Upper lobe of left lung (tissue), 6 donors: ENCODE data around the gene PTPN21. TPM values are rescaled to one million over a fixed set of nuclear protein-coding genes. Genes with fewer than 3 reads are reported as not detected.

Experiments used
- ATAC-seq, 2 donors: fragments of 200-7000 bp; cut with Tn5 transposase; one replicate each; pipeline ENCODE4 v1.9.1; 2022; ENCODE audit warnings: mild to moderate bottlenecking in 2 of 2, moderate library complexity in 2 of 2; ENCODE audit not compliant: low FRiP score in 2 of 2
- DNase-seq, 2 donors: peaks; one replicate each; pipeline ENCODE4 v3.0.0-alpha.2; 2019 to 2020
- H3K27ac ChIP-seq, 4 donors: fragments of 200-600 bp; sonication (generic); one replicate each; pipeline ENCODE4 v1.5.1; 2016 to 2019
- H3K27me3 ChIP-seq, 4 donors: fragments of 200-600 bp; sonication (generic); one replicate each; pipeline ENCODE4 v1.5.1; 2017 to 2019
- H3K36me3 ChIP-seq, 4 donors: fragments of 200-600 bp; sonication (generic); one replicate each; pipeline ENCODE4 v1.5.1; 2016 to 2019
- H3K4me1 ChIP-seq, 4 donors: fragments of 200-600 bp; sonication (generic); one replicate each; pipeline ENCODE4 v1.5.1; 2018 to 2019
- H3K4me3 ChIP-seq, 4 donors: fragments of 200-600 bp; sonication (generic); one replicate each; pipeline ENCODE4 v1.5.1; 2017 to 2019; ENCODE audit warnings: mild to moderate bottlenecking in 2 of 4, moderate library complexity in 1 of 4
- H3K9me3 ChIP-seq, 4 donors: fragments of 200-600 bp; sonication (generic); one replicate each; pipeline ENCODE4 v1.5.1; 2018 to 2019
- EP300 ChIP-seq, 4 donors: sonication (generic); formaldehyde crosslinking; IDR thresholded peaks; one replicate each; pipeline ENCODE4 v1.5.1; 2017; ENCODE audit warnings: antibody characterized with exemption in 4 of 4, control low read depth in 2 of 4
- POLR2A ChIP-seq, 4 donors: fragments of 450-650 bp; IDR thresholded peaks; one replicate each; pipeline ENCODE4 v1.5.1; 2016 to 2017; ENCODE audit warnings: antibody characterized with exemption in 4 of 4, mild to moderate bottlenecking in 2 of 4
- POLR2AphosphoS5 ChIP-seq, 2 donors: sonication (generic); formaldehyde crosslinking; IDR thresholded peaks; one replicate each; pipeline ENCODE4 v1.5.1; 2017; ENCODE audit warnings: antibody characterized with exemption in 2 of 2
- WGBS, 2 donors: methylation state at CpG; one replicate each; pipeline ENCODE4 v1.1.5; 2017 to 2018; 5-methylcytosine and 5-hydroxymethylcytosine counted together
- total RNA-seq, 6 donors: library from RNA; depleted of rRNA in 4 of 6; stranded (reverse); fragments of >200 nt in 4 of 6; gene quantifications; one replicate each; pipeline versions ENCODE4 v1.1.0 to v1.2.1, GENCODE V29; 2016 to 2021
- TF ChIP-seq, protein P1 (sequence below), 6 experiments: fragments of 450-650 bp in 4 of 6; fragments of 200-600 bp in 2 of 6; sonication (generic) in 2 of 6; IDR thresholded peaks; one replicate each; pipeline ENCODE4 v1.5.1; 2016 to 2019; ENCODE audit warnings: antibody characterized with exemption in 6 of 6
- donor health status: DM: no; HTN: no; CAD: no; lungs with moderate emphysema.
- donor health status: DM: no; HTN: yes; CAD: no; lungs with severe emphysema.

PTPN21 gene
- total RNA-seq, 6 donors from 2014 or later: 37.7 to 58.7 (median 47.4) TPM

DNA sequence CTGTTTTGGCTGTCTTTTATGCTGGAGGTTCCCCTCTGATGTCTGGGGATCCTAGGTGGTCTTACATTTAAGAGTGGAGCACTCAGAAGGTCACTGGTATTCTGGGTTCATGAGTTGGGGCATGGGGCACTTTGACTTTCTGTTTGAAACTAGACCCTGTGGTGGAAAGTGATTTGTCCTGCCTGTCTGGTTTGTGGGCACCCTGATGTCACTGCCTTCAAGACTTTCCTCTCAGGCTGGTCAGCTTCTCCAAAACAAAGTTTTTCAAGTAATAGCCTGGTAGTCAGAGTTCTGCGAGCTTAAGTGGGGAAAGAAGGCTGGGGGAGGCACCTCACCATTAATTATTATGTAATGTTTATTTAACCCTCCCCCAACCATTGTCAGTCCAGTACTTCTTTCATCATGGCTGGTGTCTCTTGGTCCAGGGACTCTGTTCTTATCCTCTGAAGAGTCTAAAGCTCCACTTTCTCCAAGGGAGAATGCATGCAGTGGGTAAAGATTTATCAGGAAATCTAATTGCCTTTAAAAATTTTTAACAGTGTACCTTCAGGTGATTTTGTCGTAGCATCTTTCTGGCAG, 43.4 kb upstream of the PTPN21 start:
- H3K4me1 ChIP-seq: peaks cover 0 to 13% (median 0%) of the 10 kb centered on the region in 4 donors
- H3K9me3 ChIP-seq: no peaks in the 10 kb centered on the region
- ATAC-seq (no peak), DNase-seq (no peak)
- H3K4me3 ChIP-seq: no peak overlapping the region
- TF ChIP-seq POLR2A (IDR thresholded peaks at IDR 0.05): no peak
- WGBS, 2 donors: 77 to 78% methylated on average over 2 of the region's 2 CpGs
- peaks cover 7 to 84% (median 43%) of the 10 kb centered on the region in 4 donors for H3K36me3 ChIP-seq
- H3K27me3 ChIP-seq: no peaks in the 10 kb centered on the region
- H3K27ac ChIP-seq: no peak overlapping the region

DNA sequence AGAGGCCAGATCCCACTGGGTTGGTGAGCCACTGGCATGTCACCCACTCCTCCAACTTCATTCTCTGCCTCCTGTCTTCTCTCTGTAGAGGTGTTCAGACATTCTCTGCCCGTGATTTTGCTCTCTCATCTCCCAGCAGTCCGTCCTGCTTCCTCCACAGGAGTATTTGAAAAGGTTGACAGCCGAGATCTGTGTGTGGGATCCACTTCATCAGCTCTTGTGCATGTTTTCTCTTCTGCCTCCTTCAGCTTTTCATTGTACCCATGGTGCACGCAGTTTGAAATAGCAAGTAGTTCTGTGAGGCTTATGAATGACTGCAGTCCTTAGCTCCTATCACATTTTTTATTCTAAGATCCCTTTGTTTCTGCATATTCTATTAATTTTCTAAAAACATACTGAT, 42.8 kb upstream of the PTPN21 start:
- Histone ChIP-seq H3K27me3 (no peaks in the 10 kb centered on the region), H3K27ac (no peak overlapping the region), H3K9me3 (no peaks in the 10 kb centered on the region), H3K4me1 (peaks cover 0 to 13% (median 0%) of the 10 kb centered on the region in 4 donors), H3K36me3 (peaks cover 1 to 84% (median 37%) of the 10 kb centered on the region in 4 donors), H3K4me3 (no peak overlapping the region)
- WGBS, 2 donors: 83 to 87% methylated on average over 4 of the region's 4 CpGs
- TF ChIP-seq, protein P1, sequence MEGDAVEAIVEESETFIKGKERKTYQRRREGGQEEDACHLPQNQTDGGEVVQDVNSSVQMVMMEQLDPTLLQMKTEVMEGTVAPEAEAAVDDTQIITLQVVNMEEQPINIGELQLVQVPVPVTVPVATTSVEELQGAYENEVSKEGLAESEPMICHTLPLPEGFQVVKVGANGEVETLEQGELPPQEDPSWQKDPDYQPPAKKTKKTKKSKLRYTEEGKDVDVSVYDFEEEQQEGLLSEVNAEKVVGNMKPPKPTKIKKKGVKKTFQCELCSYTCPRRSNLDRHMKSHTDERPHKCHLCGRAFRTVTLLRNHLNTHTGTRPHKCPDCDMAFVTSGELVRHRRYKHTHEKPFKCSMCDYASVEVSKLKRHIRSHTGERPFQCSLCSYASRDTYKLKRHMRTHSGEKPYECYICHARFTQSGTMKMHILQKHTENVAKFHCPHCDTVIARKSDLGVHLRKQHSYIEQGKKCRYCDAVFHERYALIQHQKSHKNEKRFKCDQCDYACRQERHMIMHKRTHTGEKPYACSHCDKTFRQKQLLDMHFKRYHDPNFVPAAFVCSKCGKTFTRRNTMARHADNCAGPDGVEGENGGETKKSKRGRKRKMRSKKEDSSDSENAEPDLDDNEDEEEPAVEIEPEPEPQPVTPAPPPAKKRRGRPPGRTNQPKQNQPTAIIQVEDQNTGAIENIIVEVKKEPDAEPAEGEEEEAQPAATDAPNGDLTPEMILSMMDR (IDR thresholded peaks at IDR 0.05): no peak
- no peak for TF ChIP-seq POLR2A (IDR thresholded peaks at IDR 0.05)
- TF ChIP-seq POLR2AphosphoS5 (IDR thresholded peaks at IDR 0.05): no peak
- no peak for TF ChIP-seq EP300 (IDR thresholded peaks at IDR 0.05)
- ATAC-seq: no peak
- no peak for DNase-seq

DNA sequence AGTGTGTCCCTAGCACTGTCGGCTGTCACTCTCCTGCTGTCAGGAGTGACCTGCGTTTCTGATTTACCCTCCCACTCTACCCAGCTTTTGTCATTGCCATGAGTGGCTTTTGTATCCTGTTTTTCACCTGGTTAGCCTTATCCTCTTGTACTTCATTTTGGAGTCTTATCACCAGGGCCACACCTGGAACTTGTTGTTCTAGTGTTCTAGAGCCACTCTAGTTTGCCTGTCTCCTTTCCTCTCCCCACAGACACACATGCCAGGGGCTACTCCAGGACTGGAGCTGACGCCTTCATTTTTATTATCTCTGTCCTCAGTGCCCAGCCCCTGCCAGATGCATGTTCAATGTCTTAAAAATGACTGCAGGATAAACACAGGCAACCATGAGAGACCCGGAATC, 42.2 kb upstream of the PTPN21 start:
- Histone ChIP-seq H3K27ac (no peak overlapping the region), H3K27me3 (no peaks in the 10 kb centered on the region), H3K9me3 (no peaks in the 10 kb centered on the region), H3K4me3 (no peak overlapping the region), H3K36me3 (peaks cover 0 to 79% (median 34%) of the 10 kb centered on the region in 4 donors), H3K4me1 (peaks cover 0 to 13% (median 0%) of the 10 kb centered on the region in 4 donors)
- no peak for DNase-seq
- no peak for ATAC-seq
- TF ChIP-seq, protein P1 (IDR thresholded peaks at IDR 0.05): no peak
- TF ChIP-seq POLR2A (IDR thresholded peaks at IDR 0.05): no peak
- TF ChIP-seq POLR2AphosphoS5 (IDR thresholded peaks at IDR 0.05): no peak
- TF ChIP-seq EP300 (IDR thresholded peaks at IDR 0.05): no peak
- WGBS, 2 donors: 79 to 86% methylated on average over 4 of the region's 4 CpGs

DNA sequence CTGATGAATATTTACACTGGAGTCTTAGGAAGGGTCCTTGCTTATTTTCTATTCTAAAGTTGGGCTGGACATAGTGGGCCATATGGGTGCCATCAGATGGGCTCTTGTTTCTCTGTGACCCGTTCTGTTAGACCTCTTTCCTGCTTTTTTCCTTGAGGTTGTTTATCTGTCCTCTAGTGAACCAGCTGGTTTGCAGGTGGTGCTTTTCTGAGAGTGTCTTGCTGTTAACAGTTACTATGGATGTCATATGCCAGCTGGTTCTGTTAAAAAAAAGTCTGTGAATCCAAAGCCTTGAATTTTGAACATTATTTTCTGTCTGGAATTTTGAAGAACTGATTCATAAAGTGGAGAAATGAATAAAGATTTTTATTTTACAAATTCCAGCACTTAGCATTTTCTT, 37.2 kb upstream of the PTPN21 start:
- Histone ChIP-seq H3K27ac (no peak overlapping the region), H3K36me3 (peaks cover 0 to 72% (median 22%) of the 10 kb centered on the region in 4 donors), H3K27me3 (no peaks in the 10 kb centered on the region), H3K9me3 (no peaks in the 10 kb centered on the region), H3K4me3 (no peak overlapping the region), H3K4me1 (no peaks in the 10 kb centered on the region)
- ATAC-seq: no peak
- no peak for DNase-seq
- TF ChIP-seq, protein P1 (IDR thresholded peaks at IDR 0.05): no peak
- no peak for TF ChIP-seq EP300 (IDR thresholded peaks at IDR 0.05)
- TF ChIP-seq POLR2AphosphoS5 (IDR thresholded peaks at IDR 0.05): no peak
- 0 to 67% methylated on average over 1 of the region's 1 CpG for WGBS, 2 donors

DNA sequence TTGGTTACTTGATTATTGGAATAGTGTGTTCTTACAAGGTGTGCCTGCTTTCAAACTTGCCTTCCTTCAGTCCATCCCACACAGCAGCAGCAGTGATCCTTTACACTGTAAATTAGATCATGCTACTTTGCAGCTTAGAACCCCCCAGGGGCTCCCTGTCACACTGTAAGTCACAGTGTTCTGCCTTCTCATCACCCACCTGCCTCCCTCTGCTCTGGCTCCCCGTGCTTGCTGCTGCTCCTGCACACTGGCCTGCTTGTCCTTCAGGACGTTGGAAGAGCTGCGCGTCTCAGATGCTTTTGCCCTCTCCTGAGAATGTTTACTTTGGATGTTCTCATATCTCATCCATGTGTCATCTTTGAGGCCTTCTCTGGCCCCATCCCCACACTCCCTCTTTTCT, 35.4 kb upstream of the PTPN21 start:
- ATAC-seq (no peak), DNase-seq (no peak)
- H3K27me3 ChIP-seq: no peaks in the 10 kb centered on the region
- H3K4me1 ChIP-seq: no peaks in the 10 kb centered on the region
- no peak overlapping the region for H3K4me3 ChIP-seq
- TF ChIP-seq, protein P1 (IDR thresholded peaks at IDR 0.05): no peak
- no peak for TF ChIP-seq POLR2A (IDR thresholded peaks at IDR 0.05)
- TF ChIP-seq EP300 (IDR thresholded peaks at IDR 0.05): no peak
- TF ChIP-seq POLR2AphosphoS5 (IDR thresholded peaks at IDR 0.05): no peak
- H3K36me3 ChIP-seq: peaks cover 0 to 77% (median 17%) of the 10 kb centered on the region in 4 donors
- no peak overlapping the region for H3K27ac ChIP-seq
- 80 to 86% methylated on average over 4 of the region's 4 CpGs for WGBS, 2 donors
- H3K9me3 ChIP-seq: no peaks in the 10 kb centered on the region
